BE2C (cell line): Measurements from ENCODE around the gene C16orf92.
A peak's percentile ranks its signal among the peaks of the same experiment; 100 is the strongest.

Source experiments
- DNase-seq: peaks from one replicate; pipeline ENCODE4 v3.0.0-alpha.2; 2020
- H3K27me3 ChIP-seq: fragments of 250-450 bp; sonication (Bioruptor Pico); 2 replicates; pipeline ENCODE4 v1.5.1; 2020; ENCODE audit warnings: mild to moderate bottlenecking
- H3K36me3 ChIP-seq: fragments of 250-450 bp; sonication (Bioruptor Pico); 2 replicates; pipeline ENCODE4 v1.5.1; 2020; ENCODE audit warnings: mild to moderate bottlenecking
- H3K4me1 ChIP-seq: fragments of 250-450 bp; sonication (Bioruptor Pico); 2 replicates; pipeline ENCODE4 v1.5.1; 2020
- H3K4me3 ChIP-seq: 2 replicates; pipeline ENCODE4 v1.5.1; 2011; ENCODE audit warnings: low read depth, low read length
- H3K9me3 ChIP-seq: fragments of 250-450 bp; sonication (Bioruptor Pico); 2 replicates; pipeline ENCODE4 v1.5.1; 2020
- CTCF ChIP-seq: IDR thresholded peaks from 2 replicates; pipeline ENCODE4 v1.5.1; 2012; ENCODE audit warnings: mild to moderate bottlenecking, low read depth, low read length

The C16orf92 gene

GRCh38 chr16:30023586-30023985, 588 bp downstream of the C16orf92 start:
- H3K4me1 ChIP-seq: no peaks in the 10 kb centered on the region
- H3K27me3 ChIP-seq: no peaks in the 10 kb centered on the region
- no peak for TF ChIP-seq CTCF
- H3K4me3 ChIP-seq: no peak overlapping the region
- DNase-seq: no peak
- no peaks in the 10 kb centered on the region for H3K36me3 ChIP-seq
- H3K9me3 ChIP-seq: no peaks in the 10 kb centered on the region

GRCh38 chr16:30024451-30024850, 1.5 kb downstream of the C16orf92 start:
- no peak overlapping the region for H3K4me3 ChIP-seq
- no peaks in the 10 kb centered on the region for H3K36me3 ChIP-seq
- no peaks in the 10 kb centered on the region for H3K27me3 ChIP-seq
- no peak for TF ChIP-seq CTCF
- no peak for DNase-seq
- H3K4me1 ChIP-seq: no peaks in the 10 kb centered on the region
- H3K9me3 ChIP-seq: no peaks in the 10 kb centered on the region

GRCh38 chr16:30025156-30025555, 2.2 kb downstream of the C16orf92 start:
- H3K27me3 ChIP-seq: no peaks in the 10 kb centered on the region
- no peaks in the 10 kb centered on the region for H3K36me3 ChIP-seq
- no peak for TF ChIP-seq CTCF
- no peaks in the 10 kb centered on the region for H3K9me3 ChIP-seq
- H3K4me3 ChIP-seq: no peak overlapping the region
- no peak for DNase-seq
- H3K4me1 ChIP-seq: no peaks in the 10 kb centered on the region; the same call in 1 of the 2 replicates

- Histone ChIP-seq H3K9me3 (no peaks in the 10 kb centered on the region), H3K4me3 (no peak overlapping the region), H3K36me3 (no peaks in the 10 kb centered on the region), H3K4me1 (no peaks in the 10 kb centered on the region; the same call in 1 of the 2 replicates), H3K27me3 (no peaks in the 10 kb centered on the region)
- TF ChIP-seq CTCF: no peak
- DNase-seq: no peak
These were observed 2.6 kb downstream of the C16orf92 start for GRCh38 chr16:30025574-30025973.

GRCh38 chr16:30026449-30026848, 3.5 kb downstream of the C16orf92 start:
- H3K4me1 ChIP-seq: peaks cover under 1% of the 10 kb centered on the region
- no peaks in the 10 kb centered on the region for H3K9me3 ChIP-seq
- no peak for DNase-seq
- no peaks in the 10 kb centered on the region for H3K36me3 ChIP-seq
- no peaks in the 10 kb centered on the region for H3K27me3 ChIP-seq
- H3K4me3 ChIP-seq: no peak overlapping the region
- TF ChIP-seq CTCF: no peak

GRCh38 chr16:30027588-30028437, 4.8 kb downstream of the C16orf92 start:
- peaks cover 7% of the 10 kb centered on the region for H3K4me1 ChIP-seq
- H3K9me3 ChIP-seq: no peaks in the 10 kb centered on the region
- peak; percentile 49 for DNase-seq
- TF ChIP-seq CTCF: no peak
- no peaks in the 10 kb centered on the region for H3K36me3 ChIP-seq
- H3K4me3 ChIP-seq: no peak overlapping the region
- no peaks in the 10 kb centered on the region for H3K27me3 ChIP-seq
